H1 (cell line): ENCODE results near the gene CTIF. TPM values are rescaled to one million over a fixed set of nuclear protein-coding genes. Genes with fewer than 3 reads are reported as not detected.

Experiments
- CTCF ChIA-PET: fragments of 300-600 bp; sonication (Branson Sonifier 250); formaldehyde crosslinking; loops from one replicate; lab custom pipeline; 2021; ENCODE audit not compliant: partially characterized antibody; lab: Charles Lee
- POLR2A ChIA-PET: fragments of 300-600 bp; sonication (Branson Sonifier 250); formaldehyde crosslinking; loops from one replicate; lab custom pipeline; 2021; ENCODE audit warnings: inconsistent platforms; ENCODE audit not compliant: partially characterized antibody; lab: Charles Lee
- DNase-seq, 2 experiments: peaks; one replicate each; pipeline versions ENCODE4 v3.0.0 to v3.0.0-alpha.2; 2010 to 2022; ENCODE audit warnings: low spot score in 2 of 2, low read depth in 1 of 2, mixed read lengths in 1 of 2
- FAIRE-seq: peaks from 2 replicates; lab custom pipeline; 2011; peaks lifted over from hg19 to GRCh38; lab: Jason Lieb, UNC
- H2AFZ ChIP-seq: 2 replicates; pipeline ENCODE4 v1.8.1; 2012; ENCODE audit warnings: low read length, inconsistent platforms
- H2AK5ac ChIP-seq: 2 replicates; pipeline ENCODE4 v1.6.1; 2013; ENCODE audit warnings: low read depth, low read length
- H2BK120ac ChIP-seq: replicated peaks from 2 replicates; pipeline ENCODE3; 2013; ENCODE audit warnings: low read depth, low read length, inconsistent platforms
- H2BK12ac ChIP-seq: 2 replicates; pipeline ENCODE4 v1.6.1; 2013; ENCODE audit warnings: low read depth, low read length
- H2BK15ac ChIP-seq: 2 replicates; pipeline ENCODE4 v1.6.1; 2013; ENCODE audit warnings: low read length
- H2BK20ac ChIP-seq: 2 replicates; pipeline ENCODE4 v1.6.1; 2013; ENCODE audit warnings: low read length
- H2BK5ac ChIP-seq: 2 replicates; pipeline ENCODE4 v1.6.1; 2013; ENCODE audit warnings: low read depth, low read length
- H3K14ac ChIP-seq: 2 replicates; pipeline ENCODE4 v1.6.1; 2013; ENCODE audit warnings: inconsistent platforms; ENCODE audit not compliant: insufficient read length
- H3K18ac ChIP-seq: 2 replicates; pipeline ENCODE4 v1.6.1; 2013; ENCODE audit warnings: low read length; ENCODE audit errors: extremely low read depth
- H3K23ac ChIP-seq: 2 replicates; pipeline ENCODE4 v1.6.1; 2013; ENCODE audit warnings: inconsistent platforms; ENCODE audit not compliant: insufficient read length
- H3K23me2 ChIP-seq: 2 replicates; pipeline ENCODE4 v1.6.1; 2013; ENCODE audit warnings: low read depth, low read length
- H3K27ac ChIP-seq: 2 replicates; pipeline ENCODE4 v1.6.1; 2011; ENCODE audit warnings: low read depth, low read length, inconsistent platforms
- H3K27me3 ChIP-seq, 4 experiments: replicated peaks in 1 of 4; 1 replicate in 1 of 4; 2 replicates in 3 of 4; pipeline versions ENCODE4 v1.6.1 to v1.8.1; 2011 to 2013; ENCODE audit warnings: low read length in 3 of 4, mild to moderate bottlenecking in 3 of 4, inconsistent platforms in 2 of 4, mixed read lengths in 2 of 4, moderate library complexity in 1 of 4; ENCODE audit not compliant: control insufficient read depth in 3 of 4, insufficient read depth in 3 of 4; ENCODE audit errors: extremely low read depth in 1 of 4
- H3K36me3 ChIP-seq, 4 experiments: 2 replicates each; pipeline versions ENCODE4 v1.6.1 to v1.8.1; 2011 to 2013; ENCODE audit warnings: mild to moderate bottlenecking in 4 of 4, low read length in 3 of 4, moderate library complexity in 2 of 4, control low read depth in 1 of 4, inconsistent platforms in 1 of 4; ENCODE audit not compliant: insufficient read depth in 4 of 4, control insufficient read depth in 2 of 4
- H3K4ac ChIP-seq: replicated peaks from 2 replicates; pipeline ENCODE3; 2013; ENCODE audit warnings: low read length, low read depth, mixed read lengths, inconsistent platforms; ENCODE audit not compliant: insufficient read length
- H3K4me1 ChIP-seq, 4 experiments: replicated peaks in 1 of 4; 1 replicate in 1 of 4; 2 replicates in 3 of 4; pipeline versions ENCODE4 v1.6.1 to v1.8.1; 2011 to 2013; ENCODE audit warnings: low read length in 3 of 4, inconsistent platforms in 2 of 4, mixed read lengths in 1 of 4; ENCODE audit not compliant: insufficient read depth in 4 of 4, control insufficient read depth in 3 of 4
- H3K4me2 ChIP-seq, 2 experiments: 2 replicates each; pipeline versions ENCODE4 v1.6.1 to v1.8.1; 2011 to 2013; ENCODE audit warnings: low read depth in 2 of 2, low read length in 2 of 2, control low read depth in 1 of 2, inconsistent platforms in 1 of 2, mild to moderate bottlenecking in 1 of 2; ENCODE audit not compliant: insufficient read depth in 1 of 2
- H3K4me3 ChIP-seq, 4 experiments: fragments of 200-600, 300-600 bp in 1 of 4; sonication (generic), shearing (Covaris generic), sonication (Bioruptor Twin) in 1 of 4; 2 replicates each; pipeline versions ENCODE4 v1.5.1 to v1.8.1; 2011 to 2016; ENCODE audit warnings: low read length in 4 of 4, low read depth in 3 of 4, control low read depth in 2 of 4, inconsistent platforms in 2 of 4, mild to moderate bottlenecking in 2 of 4, mixed read lengths in 1 of 4, moderate library complexity in 1 of 4; ENCODE audit not compliant: insufficient read depth in 2 of 4; ENCODE audit errors: extremely low read depth in 1 of 4
- H3K56ac ChIP-seq: replicated peaks from 2 replicates; pipeline ENCODE3; 2013; ENCODE audit warnings: low read depth, mild to moderate bottlenecking, mixed read lengths, low read length, inconsistent platforms; ENCODE audit not compliant: insufficient read length
- H3K79me1 ChIP-seq: 2 replicates; pipeline ENCODE4 v1.6.1; 2013; ENCODE audit warnings: low read depth, low read length, control low read depth
- H3K79me2 ChIP-seq, 2 experiments: 2 replicates each; pipeline versions ENCODE4 v1.6.1 to v1.8.1; 2012 to 2013; ENCODE audit warnings: low read length in 2 of 2, mild to moderate bottlenecking in 2 of 2, inconsistent platforms in 1 of 2; ENCODE audit not compliant: insufficient read depth in 2 of 2, control insufficient read depth in 1 of 2
- H3K9ac ChIP-seq, 4 experiments: replicated peaks in 1 of 4; 1 replicate in 1 of 4; 2 replicates in 3 of 4; pipeline versions ENCODE4 v1.6.1 to v1.8.1; 2011 to 2013; ENCODE audit warnings: low read depth in 3 of 4, low read length in 3 of 4, control low read depth in 2 of 4, mild to moderate bottlenecking in 2 of 4, moderate library complexity in 2 of 4, inconsistent platforms in 1 of 4; ENCODE audit errors: extremely low read depth in 1 of 4
- H3K9me3 ChIP-seq, 2 experiments: 2 replicates each; pipeline versions ENCODE4 v1.6.1 to v1.8.1; 2012 to 2013; ENCODE audit warnings: mild to moderate bottlenecking in 2 of 2, moderate library complexity in 2 of 2, control low read depth in 1 of 2, inconsistent platforms in 1 of 2, low read depth in 1 of 2, low read length in 1 of 2, mixed read lengths in 1 of 2; ENCODE audit not compliant: insufficient read depth in 2 of 2
- H4K20me1 ChIP-seq, 2 experiments: replicated peaks in 1 of 2; 2 replicates each; pipeline versions ENCODE3 to v1.8.1; 2011 to 2013; ENCODE audit warnings: inconsistent platforms in 2 of 2, low read length in 2 of 2, mild to moderate bottlenecking in 1 of 2; ENCODE audit not compliant: insufficient read depth in 2 of 2, control insufficient read depth in 1 of 2
- H4K5ac ChIP-seq: 2 replicates; pipeline ENCODE4 v1.6.1; 2013; ENCODE audit warnings: low read length, low read depth, mixed read lengths, inconsistent platforms; ENCODE audit not compliant: insufficient read length
- H4K8ac ChIP-seq: 2 replicates; pipeline ENCODE4 v1.8.0; 2013; ENCODE audit warnings: mild to moderate bottlenecking, moderate library complexity, low read length, inconsistent platforms; ENCODE audit not compliant: insufficient read depth; ENCODE audit errors: extremely low read depth
- H4K91ac ChIP-seq: replicated peaks from 2 replicates; pipeline ENCODE3; 2013; ENCODE audit warnings: low read length, mixed read lengths, inconsistent platforms; ENCODE audit not compliant: insufficient read length
- BACH1 ChIP-seq: IDR thresholded peaks from 2 replicates; pipeline ENCODE4 v1.6.1; 2012; ENCODE audit warnings: low read length, improper control_type of control experiment
- CREB1 ChIP-seq: IDR thresholded peaks from 2 replicates; pipeline ENCODE4 v1.6.1; 2012; ENCODE audit warnings: inconsistent platforms
- CTBP2 ChIP-seq: IDR thresholded peaks from 2 replicates; pipeline ENCODE4 v1.7.0; 2011; ENCODE audit warnings: borderline replicate concordance, mild to moderate bottlenecking, moderate library complexity, mixed read lengths, low read length; ENCODE audit not compliant: insufficient read depth, insufficient read length
- E2F6 ChIP-seq: IDR thresholded peaks from 2 replicates; pipeline ENCODE4 v1.6.1; 2012; ENCODE audit warnings: inconsistent platforms
- GTF2F1 ChIP-seq: IDR thresholded peaks from 2 replicates; pipeline ENCODE4 v1.6.1; 2012; ENCODE audit warnings: low read depth, low read length, improper control_type of control experiment, borderline replicate concordance
- KDM4A ChIP-seq: IDR thresholded peaks from one replicate; pipeline ENCODE4 v1.7.1; 2012; ENCODE audit warnings: low read depth, mild to moderate bottlenecking, moderate library complexity, low read length, inconsistent platforms; ENCODE audit not compliant: severe bottlenecking
- MAFK ChIP-seq: IDR thresholded peaks from 2 replicates; pipeline ENCODE4 v1.6.1; 2012; ENCODE audit warnings: low read depth, mild to moderate bottlenecking, improper control_type of control experiment, low read length
- PHF8 ChIP-seq: fragments of 200-600 bp; sonication (generic); conservative IDR thresholded peaks from 2 replicates; pipeline ENCODE4 v1.7.1; 2012; ENCODE audit warnings: low read depth, mild to moderate bottlenecking, inconsistent platforms, low read length, moderate library complexity
- POLR2AphosphoS5 ChIP-seq: IDR thresholded peaks from 2 replicates; pipeline ENCODE4 v1.6.1; 2011; ENCODE audit warnings: low read depth, low read length
- POU5F1 ChIP-seq: IDR thresholded peaks from 2 replicates; pipeline ENCODE4 v1.6.1; 2011; ENCODE audit warnings: low read depth, mild to moderate bottlenecking, low read length, moderate library complexity
- RFX5 ChIP-seq: IDR thresholded peaks from 2 replicates; pipeline ENCODE4 v1.6.1; 2011; ENCODE audit warnings: low read depth, low read length, improper control_type of control experiment, borderline replicate concordance
- USF2 ChIP-seq: IDR thresholded peaks from 2 replicates; pipeline ENCODE4 v1.6.1; 2011; ENCODE audit warnings: low read length, improper control_type of control experiment
- YY1 ChIP-seq: IDR thresholded peaks from 2 replicates; pipeline ENCODE4 v1.6.1; 2011; ENCODE audit warnings: low read depth, mild to moderate bottlenecking, low read length
- WGBS, 2 experiments: shearing (Covaris generic) in 1 of 2; methylation state at CpG; one replicate each; pipeline versions ENCODE4 v1.1.6 to v1.1.7; 2013 to 2015; ENCODE audit warnings: low lambda C conversion rate in 2 of 2, mixed read lengths in 2 of 2, inconsistent platforms in 1 of 2, low coverage in 1 of 2, missing lambda C conversion rate in 1 of 2; ENCODE audit not compliant: insufficient replicate concordance in 2 of 2, insufficient coverage in 1 of 2, insufficient read length in 1 of 2; ENCODE audit errors: extremely low coverage in 1 of 2, missing lambda C conversion rate in 1 of 2; 5-methylcytosine and 5-hydroxymethylcytosine counted together
- polyA plus RNA-seq, 7 experiments: library from polyadenylated mRNA; depleted of rRNA in 3 of 7; stranded (reverse) in 5 of 7; unstranded in 2 of 7; fragments of >200 nt in 5 of 7; fragments of 200-250 nt in 2 of 7; gene quantifications; 1 replicate in 5 of 7; 2 replicates in 1 of 7; 4 replicates in 1 of 7; pipeline versions ENCODE4 v1.2.1 to v1.2.3, GENCODE V29; 2011 to 2013; ENCODE audit warnings: missing spikeins in 2 of 7, mixed read lengths in 2 of 7
- total RNA-seq: library from RNA; stranded (reverse); fragmentation: NEBNext Ultra II Directional; extraction: Animal tissue kit (Norgen Biotek cat#: 25700); gene quantifications from 2 replicates; pipeline ENCODE4 v1.2.1, GENCODE V29; 2021

The CTIF gene
- total and polyA plus RNA-seq, 2 of the 8 experiments (the other 6 are each of a cell fraction or from before 2014, with no cell fraction given) = 9.0 to 17.8 TPM

- Histone ChIP-seq H2AK5ac (no peak overlapping the region), H3K27ac (no peak overlapping the region), H2BK15ac (no peak overlapping the region), H2AFZ (no peak overlapping the region), H3K18ac (no peak overlapping the region), H4K8ac (peak overlapping the region; percentile 53; the same call in 1 of the 2 replicates), H2BK5ac (no peak overlapping the region), H3K79me2 (no peaks in the 10 kb centered on the region), H3K4me3 (no peak overlapping the region), H3K27me3 (no peaks in the 10 kb centered on the region; a peak in 1 of 7 replicates), H3K36me3 (no peaks in the 10 kb centered on the region), H3K79me1 (no peaks in the 10 kb centered on the region), H3K4me1 (peaks cover 0 to 17% (median 14%) of the 10 kb centered on the region in 4 experiments; a peak in 6 of 7 replicates), H3K4ac (no peak overlapping the region), H4K20me1 (no peaks in the 10 kb centered on the region), H3K23me2 (0 out of 2 replicates have a peak, but pooled peaks cover 2% of the 10 kb centered on the region), H2BK20ac (no peak overlapping the region), H2BK12ac (no peak overlapping the region), H3K23ac (no peak overlapping the region), H3K14ac (no peak overlapping the region), H3K4me2 (no peak overlapping the region), H4K5ac (no peak overlapping the region), H3K56ac (no peak overlapping the region), H3K9me3 (peaks cover 3% of the 10 kb centered on the region in 2 experiments; a peak in 2 of 4 replicates), H3K9ac (no peak overlapping the region), H2BK120ac (no peak overlapping the region), H4K91ac (no peak overlapping the region)
- ChIA-PET CTCF (no interaction called here), POLR2A (no interaction called here)
- FAIRE-seq (no peak), DNase-seq (no peak)
- 94% methylated on average over 15 of the region's 15 CpGs; no CpG with 5 or more reads in 1 of the 2 experiments for WGBS, 2 experiments
- TF ChIP-seq GTF2F1 (no peak), USF2 (no peak), MAFK (no peak), CREB1 (no peak), POU5F1 (no peak), RFX5 (no peak), BACH1 (no peak), E2F6 (no peak), POLR2AphosphoS5 (no peak), YY1 (no peak), PHF8 (no peak), CTBP2 (no peak), KDM4A (no peak)
Measured at GRCh38 chr18:48864876-48865275, 326.0 kb downstream of the CTIF start.
